ENCODE measurements around the gene GALNT16.

Gene GALNT16

DNA sequence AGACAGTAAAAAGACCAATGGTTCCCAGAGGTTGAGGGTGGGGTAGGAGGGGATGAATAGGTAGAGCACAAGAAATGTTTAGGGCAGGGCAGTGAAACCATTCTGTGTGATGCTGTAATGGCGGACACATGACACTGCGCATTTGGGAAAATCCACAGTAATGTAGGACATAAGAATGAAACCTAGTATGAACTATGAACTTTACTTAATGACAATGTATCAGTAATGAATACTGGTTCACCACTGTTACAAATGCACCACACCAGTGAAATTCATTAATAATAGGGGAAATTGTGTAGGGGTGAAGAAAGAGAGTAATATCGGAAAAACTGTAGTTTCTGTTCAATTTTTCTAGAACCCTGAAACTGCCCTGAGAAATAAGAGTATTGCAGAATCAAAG, 132.5 kb downstream of the GALNT16 start:
- Histone ChIP-seq H3K4me1 (ENCODE audit: low read length) (no peaks in the 10 kb centered on the region), H3K27me3 (replicated peaks; ENCODE audit: insufficient read depth, low read length) (no peaks in the 10 kb centered on the region), H3K36me3 (replicated peaks; ENCODE audit: insufficient read depth, low read length) (peaks cover 4% of the 10 kb centered on the region), H3K9me2 (replicated peaks; ENCODE audit: insufficient read depth, low read length) (no peaks in the 10 kb centered on the region), H4K20me1 (ENCODE audit: insufficient read depth, low read length) (peaks cover 8% of the 10 kb centered on the region), H3K79me2 (ENCODE audit: low read length) (peaks cover 94% of the 10 kb centered on the region), H3K27ac (ENCODE audit: low read length) (no peak overlapping the region), H2AFZ (ENCODE audit: low read length) (no peak overlapping the region), H3K4me3 (ENCODE audit: low read length) (no peak overlapping the region), H3K9ac (ENCODE audit: low read length) (no peak overlapping the region), H3K4me2 (ENCODE audit: low read depth, low read length) (no peak overlapping the region), H3F3A (ENCODE audit: insufficient read depth, low read length) (no peaks in the 10 kb centered on the region), H3K9me3 (replicated peaks; ENCODE audit: insufficient read depth, low read length) (no peaks in the 10 kb centered on the region)
- DNase-seq: no peak
- no peak for TF ChIP-seq EZH2phosphoT487 (IDR thresholded peaks at IDR 0.05; ENCODE audit: low read length)
- no peak for TF ChIP-seq EZH2 (optimal IDR thresholded peaks at IDR 0.05; ENCODE audit: low read depth, low read length)
- TF ChIP-seq, protein P1, sequence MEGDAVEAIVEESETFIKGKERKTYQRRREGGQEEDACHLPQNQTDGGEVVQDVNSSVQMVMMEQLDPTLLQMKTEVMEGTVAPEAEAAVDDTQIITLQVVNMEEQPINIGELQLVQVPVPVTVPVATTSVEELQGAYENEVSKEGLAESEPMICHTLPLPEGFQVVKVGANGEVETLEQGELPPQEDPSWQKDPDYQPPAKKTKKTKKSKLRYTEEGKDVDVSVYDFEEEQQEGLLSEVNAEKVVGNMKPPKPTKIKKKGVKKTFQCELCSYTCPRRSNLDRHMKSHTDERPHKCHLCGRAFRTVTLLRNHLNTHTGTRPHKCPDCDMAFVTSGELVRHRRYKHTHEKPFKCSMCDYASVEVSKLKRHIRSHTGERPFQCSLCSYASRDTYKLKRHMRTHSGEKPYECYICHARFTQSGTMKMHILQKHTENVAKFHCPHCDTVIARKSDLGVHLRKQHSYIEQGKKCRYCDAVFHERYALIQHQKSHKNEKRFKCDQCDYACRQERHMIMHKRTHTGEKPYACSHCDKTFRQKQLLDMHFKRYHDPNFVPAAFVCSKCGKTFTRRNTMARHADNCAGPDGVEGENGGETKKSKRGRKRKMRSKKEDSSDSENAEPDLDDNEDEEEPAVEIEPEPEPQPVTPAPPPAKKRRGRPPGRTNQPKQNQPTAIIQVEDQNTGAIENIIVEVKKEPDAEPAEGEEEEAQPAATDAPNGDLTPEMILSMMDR (IDR thresholded peaks at IDR 0.05; ENCODE audit: low read length): no peak

DNA sequence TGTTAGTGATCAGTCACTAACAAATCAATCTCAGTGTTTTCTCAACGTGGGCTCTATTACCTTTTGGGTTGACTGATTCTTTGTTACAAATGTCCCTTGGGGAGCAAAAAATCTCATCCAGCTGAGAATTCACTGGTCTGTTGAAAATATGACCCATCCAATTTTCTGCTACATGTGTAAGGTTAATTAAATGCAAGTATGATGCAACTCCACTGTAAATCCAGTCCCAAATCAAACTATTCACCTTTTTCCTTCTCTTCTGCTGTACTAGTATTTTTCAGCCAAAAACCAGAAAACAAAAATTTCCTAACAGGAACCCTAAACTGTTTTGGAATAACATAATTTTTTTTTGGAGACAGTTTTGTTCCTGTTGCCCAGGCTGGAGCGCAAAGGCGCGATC, 136.0 kb downstream of the GALNT16 start:
- H3F3A ChIP-seq (ENCODE audit: insufficient read depth, low read length): no peaks in the 10 kb centered on the region
- peaks cover 2% of the 10 kb centered on the region for H4K20me1 ChIP-seq (ENCODE audit: insufficient read depth, low read length)
- no peak overlapping the region for H2AFZ ChIP-seq (ENCODE audit: low read length)
- no peaks in the 10 kb centered on the region for H3K27me3 ChIP-seq (replicated peaks; ENCODE audit: insufficient read depth, low read length)
- no peak overlapping the region for H3K4me3 ChIP-seq (ENCODE audit: low read length)
- no peaks in the 10 kb centered on the region for H3K9me2 ChIP-seq (replicated peaks; ENCODE audit: insufficient read depth, low read length)
- peaks cover 11% of the 10 kb centered on the region; the same call in 1 of the 2 replicates for H3K4me1 ChIP-seq (ENCODE audit: low read length)
- H3K79me2 ChIP-seq (ENCODE audit: low read length): peaks cover 96% of the 10 kb centered on the region
- TF ChIP-seq, protein P1 (IDR thresholded peaks at IDR 0.05; ENCODE audit: low read length): no peak
- no peak for TF ChIP-seq EZH2phosphoT487 (IDR thresholded peaks at IDR 0.05; ENCODE audit: low read length)
- no peak for TF ChIP-seq EZH2 (optimal IDR thresholded peaks at IDR 0.05; ENCODE audit: low read depth, low read length)
- H3K36me3 ChIP-seq (replicated peaks; ENCODE audit: insufficient read depth, low read length): peaks cover under 1% of the 10 kb centered on the region
- no peak for DNase-seq
- no peak overlapping the region for H3K9ac ChIP-seq (ENCODE audit: low read length)
- H3K4me2 ChIP-seq (ENCODE audit: low read depth, low read length): no peak overlapping the region
- H3K27ac ChIP-seq (ENCODE audit: low read length): no peak overlapping the region
- H3K9me3 ChIP-seq (replicated peaks; ENCODE audit: insufficient read depth, low read length): no peaks in the 10 kb centered on the region

DNA sequence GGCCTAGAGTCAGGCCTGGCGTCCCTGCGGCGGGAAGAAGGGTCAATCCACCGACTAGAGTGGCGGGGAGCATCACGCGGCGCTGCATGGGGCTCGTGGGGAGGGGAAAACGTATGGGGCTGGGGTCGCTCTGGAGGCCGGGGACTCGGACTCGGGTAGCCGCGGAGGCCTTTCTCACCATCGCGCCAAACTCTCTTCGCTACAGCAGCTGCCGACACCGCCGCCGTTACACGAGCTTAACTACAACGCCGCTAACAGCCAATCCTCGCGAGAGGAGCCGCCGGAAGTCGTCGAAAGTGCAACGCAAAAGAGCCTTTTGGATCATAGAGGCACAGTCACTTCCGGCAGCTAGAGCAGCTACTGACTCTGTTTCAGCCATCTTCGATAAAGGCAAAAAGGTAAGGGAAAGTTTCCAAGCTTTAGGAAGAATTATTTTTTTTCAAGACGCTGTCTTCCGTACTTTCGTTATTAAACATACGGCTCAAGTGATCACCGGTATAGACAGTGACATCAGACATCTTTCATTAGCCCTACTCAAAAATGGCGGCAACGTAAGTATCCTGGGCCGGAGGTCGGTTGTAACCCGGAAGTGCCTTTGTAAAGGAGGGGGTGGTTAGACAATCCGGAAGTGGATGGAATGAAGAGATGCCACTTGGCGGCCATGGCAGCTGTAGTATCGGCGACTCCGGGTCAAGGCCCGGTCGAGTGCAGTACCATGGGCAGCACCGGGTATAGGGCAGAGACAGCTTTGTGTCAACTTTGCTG, 138.3 kb downstream of the GALNT16 start, which contains the start of the genes ERH and SLC39A9:
TSS of gene ERH (minus strand) at position 247 of the 765 bp plus-strand sequence. CDS start at position 181, 66 bp downstream.
TSS of gene SLC39A9 (plus strand) at position 640 of the 765 bp plus-strand sequence. CDS start 678 bp downstream, outside the sequence.
- Histone ChIP-seq H4K20me1 (ENCODE audit: insufficient read depth, low read length) (no peaks in the 10 kb centered on the region; the same call in 1 of the 2 replicates), H3K4me2 (ENCODE audit: low read depth, low read length) (peak within 1 kb of the TSS; percentile 72), H3K27me3 (replicated peaks; ENCODE audit: insufficient read depth, low read length) (no peaks in the 10 kb centered on the region), H3F3A (ENCODE audit: insufficient read depth, low read length) (no peaks in the 10 kb centered on the region), H3K4me1 (ENCODE audit: low read length) (peaks cover 11% of the 10 kb centered on the region; the same call in 1 of the 2 replicates), H3K4me3 (ENCODE audit: low read length) (peak within 1 kb of the TSS; percentile 86), H3K36me3 (replicated peaks; ENCODE audit: insufficient read depth, low read length) (no peaks in the 10 kb centered on the region), H3K9me2 (replicated peaks; ENCODE audit: insufficient read depth, low read length) (no peaks in the 10 kb centered on the region), H3K79me2 (ENCODE audit: low read length) (peaks cover 94% of the 10 kb centered on the region), H3K9ac (ENCODE audit: low read length) (peak within 1 kb of the TSS; percentile 94), H2AFZ (ENCODE audit: low read length) (peak within 1 kb of the TSS; percentile 77), H3K9me3 (replicated peaks; ENCODE audit: insufficient read depth, low read length) (no peaks in the 10 kb centered on the region), H3K27ac (ENCODE audit: low read length) (peak within 1 kb of the TSS; percentile 78)
- TF ChIP-seq EZH2 (optimal IDR thresholded peaks at IDR 0.05; ENCODE audit: low read depth, low read length): no peak
- TF ChIP-seq EZH2phosphoT487 (IDR thresholded peaks at IDR 0.05; ENCODE audit: low read length): no peak
- TF ChIP-seq, protein P1 (IDR thresholded peaks at IDR 0.05; ENCODE audit: low read length): no peak
- DNase-seq: peak; percentile 92

Measured in MM.1S (cell line).